GM23338 (cell line): ENCODE results near the gene PSMG1. TPM values are rescaled to one million over a fixed set of nuclear protein-coding genes. Genes with fewer than 3 reads are reported as not detected.

Experiments
- ATAC-seq: fragments of 200-7000 bp; cut with Tn5 transposase; 3 replicates; pipeline ENCODE4 v1.9.1; 2020
- DNase-seq: peaks from one replicate; pipeline ENCODE4 v3.0.0-alpha.2; 2015; ENCODE audit warnings: low spot score
- H2AFZ ChIP-seq: fragments of 200-600 bp; sonication (generic); 2 replicates; pipeline ENCODE4 v1.8.0; 2016; ENCODE audit warnings: antibody characterized with exemption, mild to moderate bottlenecking, moderate library complexity
- H3F3A ChIP-seq: fragments of 200-600 bp; sonication (generic); replicated peaks from 2 replicates; pipeline ENCODE4 v1.8.0; 2017; ENCODE audit warnings: antibody characterized with exemption, mixed run types, low read depth
- H3K27ac ChIP-seq: fragments of 200-600 bp; sonication (generic); 2 replicates; pipeline ENCODE4 v1.6.1; 2016; ENCODE audit warnings: low read depth
- H3K27me3 ChIP-seq: fragments of 200-600 bp; sonication (generic); 2 replicates; pipeline ENCODE4 v1.8.0; 2016; ENCODE audit warnings: mild to moderate bottlenecking, mixed run types, moderate library complexity; ENCODE audit not compliant: insufficient read depth
- H3K36me3 ChIP-seq: fragments of 200-600 bp; sonication (generic); 2 replicates; pipeline ENCODE4 v1.8.0; 2016; ENCODE audit warnings: mild to moderate bottlenecking; ENCODE audit not compliant: insufficient read depth
- H3K4me1 ChIP-seq: fragments of 200-600 bp; sonication (generic); 2 replicates; pipeline ENCODE4 v1.8.0; 2016; ENCODE audit warnings: mild to moderate bottlenecking, moderate library complexity; ENCODE audit not compliant: insufficient read depth
- H3K4me2 ChIP-seq: fragments of 200-600 bp; sonication (generic); 2 replicates; pipeline ENCODE4 v1.7.1; 2017; ENCODE audit warnings: mixed run types
- H3K4me3 ChIP-seq: fragments of 200-600 bp; sonication (generic); 2 replicates; pipeline ENCODE4 v1.6.1; 2016; ENCODE audit warnings: mixed run types
- H3K79me2 ChIP-seq: fragments of 200-600 bp; sonication (generic); replicated peaks from 2 replicates; pipeline ENCODE4 v1.8.0; 2017; ENCODE audit warnings: mild to moderate bottlenecking; ENCODE audit not compliant: insufficient read depth
- H3K9me2 ChIP-seq: fragments of 200-600 bp; sonication (generic); 2 replicates; pipeline ENCODE4 v1.8.0; 2017; ENCODE audit not compliant: insufficient read depth
- H4K20me1 ChIP-seq: fragments of 200-600 bp; sonication (generic); replicated peaks from 2 replicates; pipeline ENCODE4 v1.8.0; 2017; ENCODE audit warnings: mild to moderate bottlenecking; ENCODE audit not compliant: insufficient read depth
- H3K27ac Mint-ChIP-seq: 2 replicates; pipeline ENCODE4 v1.8.0; 2020; ENCODE audit warnings: inconsistent platforms, mild to moderate bottlenecking, moderate library complexity, mixed read lengths
- H3K27me3 Mint-ChIP-seq: 3 replicates; pipeline ENCODE4 v1.8.0; 2022; ENCODE audit warnings: low read depth, mild to moderate bottlenecking, moderate library complexity, mixed read lengths, inconsistent platforms; ENCODE audit not compliant: insufficient read depth, poor library complexity
- H3K36me3 Mint-ChIP-seq: 3 replicates; pipeline ENCODE4 v1.8.0; 2021; ENCODE audit warnings: low read depth, mild to moderate bottlenecking, inconsistent platforms, moderate library complexity, mixed read lengths
- H3K4me1 Mint-ChIP-seq: 3 replicates; pipeline ENCODE4 v1.8.0; 2020; ENCODE audit warnings: mild to moderate bottlenecking, inconsistent platforms, mixed read lengths
- H3K4me3 Mint-ChIP-seq: 3 replicates; pipeline ENCODE4 v1.8.0; 2021; ENCODE audit warnings: moderate library complexity, mild to moderate bottlenecking, inconsistent platforms, mixed read lengths
- H3K9me3 Mint-ChIP-seq: 3 replicates; pipeline ENCODE4 v1.8.0; 2020; ENCODE audit warnings: moderate library complexity, mild to moderate bottlenecking, inconsistent platforms, mixed read lengths
- CTCF ChIP-seq, 2 experiments: fragments of 200-600 bp in 1 of 2; sonication (generic) in 1 of 2; conservative IDR thresholded peaks; 2 replicates each; pipeline versions ENCODE4 v1.5.1 to v1.6.1; 2016 to 2017; ENCODE audit warnings: antibody characterized with exemption in 2 of 2, low read depth in 2 of 2, mild to moderate bottlenecking in 2 of 2, moderate library complexity in 1 of 2
- EZH2 ChIP-seq: fragments of 200-600 bp; sonication (generic); IDR thresholded peaks from one replicate; pipeline ENCODE4 v1.8.0; 2017; ENCODE audit warnings: antibody characterized with exemption, mild to moderate bottlenecking, low read depth; ENCODE audit not compliant: unreplicated experiment
- EZH2phosphoT487 ChIP-seq: fragments of 200-600 bp; sonication (generic); IDR thresholded peaks from one replicate; pipeline ENCODE4 v1.8.1; 2018; ENCODE audit warnings: antibody characterized with exemption; ENCODE audit not compliant: unreplicated experiment
- NANOG ChIP-seq: IDR thresholded peaks from 2 replicates; pipeline ENCODE4 v1.6.1; 2016; ENCODE audit warnings: antibody characterized with exemption, borderline replicate concordance
- POLR2AphosphoS5 ChIP-seq: IDR thresholded peaks from 2 replicates; pipeline ENCODE4 v1.6.1; 2016; ENCODE audit warnings: antibody characterized with exemption, low read depth
- REST ChIP-seq: IDR thresholded peaks from one replicate; pipeline ENCODE4 v1.6.1; 2018; ENCODE audit warnings: antibody characterized with exemption; ENCODE audit not compliant: unreplicated experiment
- ZNF114 ChIP-seq: fragments of 250-450 bp; sonication (Bioruptor Pico); IDR thresholded peaks from 2 replicates; pipeline ENCODE4 v1.5.0; 2020; ENCODE audit warnings: mild to moderate bottlenecking, moderate library complexity
- ZNF462 ChIP-seq: fragments of 250-450 bp; sonication (Bioruptor Pico); IDR thresholded peaks from 2 replicates; pipeline ENCODE4 v1.5.0; 2020; ENCODE audit warnings: mild to moderate bottlenecking, moderate library complexity
- polyA plus RNA-seq: library from polyadenylated mRNA; unstranded; fragments of >200 nt; fragmentation: Nextera tagmentation; extraction: Ambion mirVana; gene quantifications from 2 replicates; pipeline ENCODE4 v1.2.1, GENCODE V29; 2016
- total RNA-seq: library from RNA; depleted of rRNA; stranded (reverse); fragments of >200 nt; shearing (Covaris generic); gene quantifications from 2 replicates; pipeline ENCODE4 v1.2.3, GENCODE V29; 2014

The PSMG1 gene
- total and polyA plus RNA-seq, 2 experiments from 2014 or later, result 78.4 to 158 TPM

- Mint-ChIP-seq H3K4me3 (no peak overlapping the region), H3K36me3 (peaks cover 72% of the 10 kb centered on the region), H3K27ac (no peak overlapping the region), H3K9me3 (no peaks in the 10 kb centered on the region), H3K4me1 (no peaks in the 10 kb centered on the region), H3K27me3 (no peaks in the 10 kb centered on the region)
- peaks cover 8% of the 10 kb centered on the region; the same call in 1 of the 2 replicates for H4K20me1 ChIP-seq
- ATAC-seq, result no peak
- H3K27ac ChIP-seq, result no peak overlapping the region
- H3K4me2 ChIP-seq, result no peak overlapping the region
- H2AFZ ChIP-seq, result no peak overlapping the region
- no peaks in the 10 kb centered on the region for H3K9me2 ChIP-seq
- H3F3A ChIP-seq, result no peaks in the 10 kb centered on the region
- peaks cover 21% of the 10 kb centered on the region; the same call in 1 of the 2 replicates for H3K79me2 ChIP-seq
- peak; percentile 34 for DNase-seq
- no peaks in the 10 kb centered on the region for H3K4me1 ChIP-seq
- no peaks in the 10 kb centered on the region for H3K27me3 ChIP-seq
- peaks cover 8% of the 10 kb centered on the region; the same call in 1 of the 2 replicates for H3K36me3 ChIP-seq
- TF ChIP-seq EZH2phosphoT487 (no peak), CTCF (conservative IDR thresholded peaks at IDR 0.05; ENCODE audit: low read depth in 2 of 2) (peak in 1 of 2 experiments; percentile 49; a peak in 3 of 4 replicates)
- H3K4me3 ChIP-seq, result no peak overlapping the region
Measured at GRCh38 chr21:39175154-39175553, 8.1 kb downstream of the PSMG1 start.

GRCh38 chr21:39173716-39174680 lies 9.3 kb downstream of the PSMG1 start:
- Histone ChIP-seq H3K36me3 (peaks cover 8% of the 10 kb centered on the region; the same call in 1 of the 2 replicates), H3K4me1 (no peaks in the 10 kb centered on the region), H3K4me2 (no peak overlapping the region), H2AFZ (no peak overlapping the region), H3K9me2 (no peaks in the 10 kb centered on the region), H3K4me3 (no peak overlapping the region), H3K27ac (no peak overlapping the region), H3K27me3 (no peaks in the 10 kb centered on the region), H3F3A (no peaks in the 10 kb centered on the region), H3K79me2 (peaks cover 13% of the 10 kb centered on the region; the same call in 1 of the 2 replicates), H4K20me1 (peaks cover 8% of the 10 kb centered on the region)
- ATAC-seq (no peak), DNase-seq (no peak)
- no peaks in the 10 kb centered on the region for H3K4me1 Mint-ChIP-seq
- H3K9me3 Mint-ChIP-seq, result no peaks in the 10 kb centered on the region
- H3K27me3 Mint-ChIP-seq, result no peaks in the 10 kb centered on the region
- peaks cover 74% of the 10 kb centered on the region for H3K36me3 Mint-ChIP-seq
- H3K4me3 Mint-ChIP-seq, result no peak overlapping the region; the same call in 2 of the 3 replicates
- no peak overlapping the region for H3K27ac Mint-ChIP-seq
- TF ChIP-seq REST, result no peak
- no peak for TF ChIP-seq EZH2
- no peak for TF ChIP-seq ZNF114 (CRISPR knock-in tag)
- no peak for TF ChIP-seq POLR2AphosphoS5
- no peak for TF ChIP-seq ZNF462 (CRISPR knock-in tag)
- TF ChIP-seq NANOG, result no peak
